HCT116 (cell line): ENCODE data around the gene SPG21. TPM values are rescaled to one million over a fixed set of nuclear protein-coding genes. Genes with fewer than 3 reads are reported as not detected.

ENCODE experiments used
- ATAC-seq: fragments of 200-7000 bp; cut with Tn5 transposase; 2 replicates; pipeline ENCODE4 v1.9.1; 2020; ENCODE audit warnings: mild to moderate bottlenecking, moderate library complexity
- BruUV-seq: library from RNA; stranded (reverse); fragments of 400-500 nt; replicated peaks from 2 replicates; lab custom pipeline; 2021; lab: Mats Ljungman, UMichigan
- CTCF ChIA-PET: fragments of 300-600 bp; sonication (Branson Sonifier 250); formaldehyde crosslinking; loops from one replicate; lab custom pipeline; 2021; ENCODE audit warnings: antibody characterized with exemption; lab: Charles Lee
- POLR2A ChIA-PET: fragments of 300-600, 350-600 bp; sonication (Branson Sonifier 250); formaldehyde crosslinking; loops from one replicate; lab custom pipeline; 2021; ENCODE audit warnings: antibody characterized with exemption; lab: Charles Lee
- RAD21 ChIA-PET, 2 experiments: fragments of 300-600 bp; sonication (Branson Sonifier 250); formaldehyde crosslinking; loops; one replicate each; lab custom pipeline; 2023; ENCODE audit warnings: low total read pairs in 2 of 2; ENCODE audit not compliant: uncharacterized antibody in 2 of 2, unreplicated experiment in 2 of 2, low non-redundant PET in 1 of 2; lab: Charles Lee
- DNase-seq: peaks from one replicate; pipeline ENCODE4 v3.0.0-alpha.2; 2010; ENCODE audit warnings: low read depth, low spot score
- H2AFZ ChIP-seq: fragments of 200-600 bp; shearing (Covaris generic), sonication (generic); 2 replicates; pipeline ENCODE4 v1.6.1; 2017; ENCODE audit warnings: low read depth, mixed run types, mixed read lengths, antibody characterized with exemption, low read length; ENCODE audit not compliant: poor library complexity, severe bottlenecking
- H3K27ac ChIP-seq: 2 replicates; pipeline ENCODE4 v1.5.1; 2012; ENCODE audit warnings: low read depth, low read length
- H3K27me3 ChIP-seq: fragments of 200-600 bp; sonication (generic); 2 replicates; pipeline ENCODE4 v1.6.1; 2016; ENCODE audit warnings: mixed run types, low read length, mixed read lengths; ENCODE audit not compliant: insufficient read depth
- H3K36me3 ChIP-seq, 2 experiments: fragments of 200-500 bp in 1 of 2; fragments of 200-600 bp in 1 of 2; sonication (Bioruptor generic) in 1 of 2; sonication (generic) in 1 of 2; 2 replicates each; pipeline versions ENCODE4 v1.5.1 to v1.6.1; 2014 to 2016; ENCODE audit warnings: low read length in 2 of 2, inconsistent platforms in 1 of 2, mixed read lengths in 1 of 2, mixed run types in 1 of 2; ENCODE audit not compliant: insufficient read depth in 2 of 2, control insufficient read depth in 1 of 2
- H3K4me1 ChIP-seq, 2 experiments: fragments of 200-600 bp in 1 of 2; sonication (generic) in 1 of 2; 2 replicates each; pipeline versions ENCODE4 v1.5.1 to v1.6.1; 2012 to 2017; ENCODE audit warnings: low read length in 2 of 2, inconsistent platforms in 1 of 2, mild to moderate bottlenecking in 1 of 2, mixed read lengths in 1 of 2, mixed run types in 1 of 2, moderate library complexity in 1 of 2; ENCODE audit not compliant: insufficient read depth in 2 of 2, control insufficient read depth in 1 of 2
- H3K4me2 ChIP-seq: fragments of 200-600 bp; sonication (generic); 2 replicates; pipeline ENCODE4 v1.6.1; 2017; ENCODE audit warnings: mixed run types, low read length, mixed read lengths
- H3K4me3 ChIP-seq, 2 experiments: fragments of 200-600 bp in 1 of 2; sonication (generic) in 1 of 2; replicated peaks in 1 of 2; 2 replicates each; pipeline ENCODE4 v1.5.1; 2011 to 2016; ENCODE audit warnings: low read length in 2 of 2, control low read depth in 1 of 2, low read depth in 1 of 2, mild to moderate bottlenecking in 1 of 2, mixed read lengths in 1 of 2, mixed run types in 1 of 2
- H3K79me2 ChIP-seq: fragments of 200-600 bp; sonication (generic); 2 replicates; pipeline ENCODE4 v1.6.1; 2017; ENCODE audit warnings: mild to moderate bottlenecking, mixed run types, low read length, moderate library complexity, mixed read lengths; ENCODE audit not compliant: insufficient read depth
- H3K9ac ChIP-seq: fragments of 200-600 bp; sonication (generic); 2 replicates; pipeline ENCODE4 v1.6.1; 2016; ENCODE audit warnings: low read length, mixed read lengths
- H3K9me2 ChIP-seq: fragments of 200-600 bp; sonication (generic), shearing (Covaris generic); 2 replicates; pipeline ENCODE4 v1.6.1; 2017; ENCODE audit warnings: mixed run types, mild to moderate bottlenecking, moderate library complexity; ENCODE audit not compliant: insufficient read depth
- H3K9me3 ChIP-seq, 2 experiments: fragments of 200-500 bp in 1 of 2; fragments of 200-600 bp in 1 of 2; sonication (Bioruptor generic) in 1 of 2; sonication (generic) in 1 of 2; 2 replicates each; pipeline ENCODE4 v1.6.1; 2014 to 2017; ENCODE audit warnings: low read length in 2 of 2, mixed read lengths in 2 of 2, inconsistent platforms in 1 of 2, low read depth in 1 of 2, mild to moderate bottlenecking in 1 of 2, mixed run types in 1 of 2, moderate library complexity in 1 of 2; ENCODE audit not compliant: control insufficient read depth in 1 of 2, insufficient read depth in 1 of 2
- H4K20me1 ChIP-seq: fragments of 200-600 bp; sonication (generic), shearing (Covaris generic); 2 replicates; pipeline ENCODE4 v1.6.1; 2017; ENCODE audit warnings: mixed run types, mild to moderate bottlenecking, moderate library complexity; ENCODE audit not compliant: insufficient read depth
- CBX3 ChIP-seq: IDR thresholded peaks from 2 replicates; pipeline ENCODE4 v1.6.1; 2012; ENCODE audit warnings: low read depth
- EGR1 ChIP-seq: IDR thresholded peaks from 2 replicates; pipeline ENCODE4 v1.6.1; 2012; ENCODE audit warnings: low read depth
- FOSL1 ChIP-seq: IDR thresholded peaks from 2 replicates; pipeline ENCODE4 v1.6.1; 2012; ENCODE audit warnings: low read depth
- JUND ChIP-seq: IDR thresholded peaks from 2 replicates; pipeline ENCODE4 v1.6.1; 2012
- POLR2AphosphoS5 ChIP-seq: IDR thresholded peaks from 2 replicates; pipeline ENCODE4 v1.6.1; 2011; ENCODE audit warnings: mild to moderate bottlenecking, low read depth, low read length, moderate library complexity
- RAD21 ChIP-seq: IDR thresholded peaks from 2 replicates; pipeline ENCODE4 v1.6.1; 2012; ENCODE audit warnings: low read depth, mild to moderate bottlenecking
- SIN3A ChIP-seq: IDR thresholded peaks from 2 replicates; pipeline ENCODE4 v1.6.1; 2012; ENCODE audit warnings: low read depth
- TCF7L2 ChIP-seq: IDR thresholded peaks from 2 replicates; pipeline ENCODE4 v1.7.0; 2011; ENCODE audit warnings: borderline replicate concordance, inconsistent platforms; ENCODE audit not compliant: insufficient read depth, insufficient read length; ENCODE audit errors: extremely low read depth
- intact Hi-C: fragments of 100-400 bp; cut with micrococcal nuclease; formaldehyde crosslinking; loops from 2 replicates; pipeline ENCODE4 v1.10.0; 2022
- total RNA-seq: library from RNA; stranded (reverse); gene quantifications from one replicate; pipeline ENCODE4 v1.2.1, GENCODE V29; 2021; ENCODE audit not compliant: unreplicated experiment
- TF ChIP-seq, protein P1 (sequence below): IDR thresholded peaks from 2 replicates; pipeline ENCODE4 v1.6.1; 2011; ENCODE audit warnings: mild to moderate bottlenecking, low read length, moderate library complexity; ENCODE audit not compliant: insufficient replicate concordance; ENCODE audit errors: extremely low read depth

The SPG21 gene
- total RNA-seq, 1 experiment from 2014 or later: 72.7 TPM

DNA sequence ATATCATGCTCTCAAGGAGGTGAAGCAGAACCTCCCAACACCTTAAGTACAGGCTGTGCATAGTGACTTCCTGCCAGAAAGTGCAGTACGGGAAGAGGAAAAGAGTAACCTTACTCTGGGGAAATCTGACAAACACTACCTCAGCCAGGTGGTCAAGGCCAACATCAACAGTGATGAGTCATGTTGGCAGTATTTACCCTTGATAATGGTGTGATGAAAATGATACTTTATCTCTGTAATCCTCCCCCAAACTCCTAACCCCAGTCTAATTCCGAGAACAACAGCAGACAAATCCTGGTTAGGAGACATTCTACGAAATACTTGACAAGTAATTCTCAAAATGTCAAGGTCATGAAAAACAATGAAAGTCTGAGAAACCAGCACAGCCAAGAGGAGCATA, 51.5 kb downstream of the SPG21 start:
- Histone ChIP-seq H3K9me2 (no peaks in the 10 kb centered on the region), H3K9me3 (no peaks in the 10 kb centered on the region), H3K36me3 (no peaks in the 10 kb centered on the region), H3K4me2 (peak overlapping the region; percentile 2; the same call in 1 of the 2 replicates), H2AFZ (no peak overlapping the region), H3K27me3 (no peaks in the 10 kb centered on the region), H4K20me1 (no peaks in the 10 kb centered on the region), H3K9ac (no peak overlapping the region), H3K27ac (no peak overlapping the region), H3K4me1 (peaks cover 8 to 9% of the 10 kb centered on the region in 2 experiments; a peak in 3 of 4 replicates), H3K4me3 (no peak overlapping the region), H3K79me2 (no peaks in the 10 kb centered on the region)
- ChIA-PET CTCF (no interaction called here), POLR2A (no interaction called here), RAD21 (no interaction called here)
- ATAC-seq (peak; percentile 50), DNase-seq (peak; percentile 21)
- TF ChIP-seq FOSL1: peak; percentile 41; the same call in 1 of the 2 replicates
- TF ChIP-seq RAD21: no peak
- no peak for TF ChIP-seq POLR2AphosphoS5
- TF ChIP-seq TCF7L2: no peak
- no peak for TF ChIP-seq SIN3A
- peak; percentile 27; the same call in 1 of the 2 replicates for TF ChIP-seq JUND
- BruUV-seq: no TSS peak
- intact Hi-C loops: no loop called here

GRCh38 chr15:64934023-64934422, 55.7 kb downstream of the SPG21 start:
- Histone ChIP-seq H3K9ac (no peak overlapping the region), H4K20me1 (no peaks in the 10 kb centered on the region), H3K9me3 (no peaks in the 10 kb centered on the region), H3K27ac (no peak overlapping the region), H3K36me3 (0 out of 4 replicates have a peak, but pooled peaks cover 0 to 2% of the 10 kb centered on the region in 2 experiments), H3K79me2 (no peaks in the 10 kb centered on the region), H3K9me2 (no peaks in the 10 kb centered on the region), H2AFZ (no peak overlapping the region), H3K4me1 (peaks cover 9 to 14% of the 10 kb centered on the region in 2 experiments; a peak in 3 of 4 replicates), H3K4me2 (no peak overlapping the region), H3K27me3 (no peaks in the 10 kb centered on the region), H3K4me3 (no peak overlapping the region)
- ChIA-PET RAD21 (no interaction called here), POLR2A (no interaction called here), CTCF (no interaction called here)
- DNase-seq (no peak), ATAC-seq (no peak)
- intact Hi-C loops: no loop called here
- TF ChIP-seq CBX3: no peak
- TF ChIP-seq EGR1: no peak
- TF ChIP-seq, protein P1, sequence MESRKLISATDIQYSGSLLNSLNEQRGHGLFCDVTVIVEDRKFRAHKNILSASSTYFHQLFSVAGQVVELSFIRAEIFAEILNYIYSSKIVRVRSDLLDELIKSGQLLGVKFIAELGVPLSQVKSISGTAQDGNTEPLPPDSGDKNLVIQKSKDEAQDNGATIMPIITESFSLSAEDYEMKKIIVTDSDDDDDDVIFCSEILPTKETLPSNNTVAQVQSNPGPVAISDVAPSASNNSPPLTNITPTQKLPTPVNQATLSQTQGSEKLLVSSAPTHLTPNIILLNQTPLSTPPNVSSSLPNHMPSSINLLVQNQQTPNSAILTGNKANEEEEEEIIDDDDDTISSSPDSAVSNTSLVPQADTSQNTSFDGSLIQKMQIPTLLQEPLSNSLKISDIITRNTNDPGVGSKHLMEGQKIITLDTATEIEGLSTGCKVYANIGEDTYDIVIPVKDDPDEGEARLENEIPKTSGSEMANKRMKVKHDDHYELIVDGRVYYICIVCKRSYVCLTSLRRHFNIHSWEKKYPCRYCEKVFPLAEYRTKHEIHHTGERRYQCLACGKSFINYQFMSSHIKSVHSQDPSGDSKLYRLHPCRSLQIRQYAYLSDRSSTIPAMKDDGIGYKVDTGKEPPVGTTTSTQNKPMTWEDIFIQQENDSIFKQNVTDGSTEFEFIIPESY: no peak
- TF ChIP-seq TCF7L2: no peak
- no TSS peak for BruUV-seq
